Loucy (cell line): ENCODE measurements around the gene LRTM1.

Experiments used
- H2AFZ ChIP-seq: fragments of 200-600 bp; sonication (generic); 2 replicates; pipeline ENCODE4 v1.6.0; 2016; ENCODE audit warnings: antibody characterized with exemption, mild to moderate bottlenecking, low read length, moderate library complexity
- H3F3A ChIP-seq: fragments of 200-600 bp; 2 replicates; pipeline ENCODE4 v1.6.0; 2016; ENCODE audit warnings: antibody characterized with exemption, low read depth, mild to moderate bottlenecking
- H3K27me3 ChIP-seq: fragments of 200-600 bp; sonication (generic); 2 replicates; pipeline ENCODE4 v1.6.1; 2014; ENCODE audit warnings: low read length, mild to moderate bottlenecking; ENCODE audit not compliant: insufficient read depth, poor library complexity, severe bottlenecking
- H3K36me3 ChIP-seq: fragments of 200-600 bp; sonication (generic); 2 replicates; pipeline ENCODE4 v1.6.1; 2016; ENCODE audit warnings: low read length; ENCODE audit not compliant: insufficient read depth
- H3K4me1 ChIP-seq: fragments of 200-600 bp; sonication (generic); 2 replicates; pipeline ENCODE4 v1.5.1; 2014; ENCODE audit warnings: low read length, mild to moderate bottlenecking; ENCODE audit not compliant: insufficient read depth, poor library complexity, severe bottlenecking
- H3K4me2 ChIP-seq: fragments of 200-600 bp; sonication (generic); 2 replicates; pipeline ENCODE4 v1.6.0; 2014; ENCODE audit warnings: antibody characterized with exemption, low read length, low read depth, mild to moderate bottlenecking; ENCODE audit not compliant: poor library complexity, severe bottlenecking
- H3K4me3 ChIP-seq: fragments of 200-600 bp; sonication (generic); 2 replicates; pipeline ENCODE4 v1.5.1; 2014; ENCODE audit warnings: low read length, mild to moderate bottlenecking, mixed read lengths; ENCODE audit not compliant: poor library complexity, severe bottlenecking
- H3K79me2 ChIP-seq: fragments of 200-600 bp; sonication (generic); 2 replicates; pipeline ENCODE4 v1.6.1; 2014; ENCODE audit warnings: low read length; ENCODE audit not compliant: insufficient read depth
- H3K9ac ChIP-seq: fragments of 200-600 bp; sonication (generic); 2 replicates; pipeline ENCODE4 v1.6.0; 2014; ENCODE audit warnings: mild to moderate bottlenecking, low read depth, low read length, moderate library complexity; ENCODE audit not compliant: poor library complexity, severe bottlenecking
- H3K9me2 ChIP-seq: fragments of 200-600 bp; sonication (generic); replicated peaks from 2 replicates; pipeline ENCODE4 v1.6.1; 2016; ENCODE audit warnings: low read depth, low read length, mixed read lengths
- H3K9me3 ChIP-seq: fragments of 200-600 bp; sonication (generic); 2 replicates; pipeline ENCODE4 v1.6.1; 2014; ENCODE audit warnings: mild to moderate bottlenecking, antibody characterized with exemption, low read length, low read depth; ENCODE audit not compliant: insufficient read depth
- H4K20me1 ChIP-seq: fragments of 200-600 bp; sonication (generic); 2 replicates; pipeline ENCODE4 v1.6.0; 2014; ENCODE audit warnings: antibody characterized with exemption, low read length, mild to moderate bottlenecking; ENCODE audit not compliant: insufficient read depth, poor library complexity, severe bottlenecking
- CTCF ChIP-seq: fragments of 200-600 bp; sonication (generic); conservative IDR thresholded peaks from 2 replicates; pipeline ENCODE4 v1.5.1; 2014; ENCODE audit warnings: mild to moderate bottlenecking, antibody characterized with exemption, low read length
- EZH2phosphoT487 ChIP-seq: fragments of 200-600 bp; IDR thresholded peaks from 2 replicates; pipeline ENCODE4 v1.6.1; 2018; ENCODE audit warnings: antibody characterized with exemption, mild to moderate bottlenecking, moderate library complexity, borderline replicate concordance

Gene LRTM1

DNA sequence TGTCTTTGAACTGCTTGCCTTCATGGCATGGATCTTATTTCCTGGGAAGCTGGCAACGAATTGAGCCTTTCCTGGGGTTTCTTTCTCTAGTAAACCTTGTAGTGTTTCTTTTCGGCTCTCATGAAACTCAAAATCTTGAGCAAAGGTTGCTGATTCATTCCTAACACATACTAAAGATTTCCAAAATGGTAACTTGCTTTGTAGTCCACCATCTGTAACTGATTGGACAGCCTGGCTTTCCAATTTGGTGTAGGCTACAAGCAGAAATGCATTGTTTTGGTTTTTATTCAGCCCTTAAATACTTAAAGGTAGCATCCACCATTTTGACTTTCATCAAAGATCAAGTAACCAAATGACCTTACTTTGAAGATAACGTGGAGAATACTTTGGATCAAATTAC is 38.1 kb downstream of the LRTM1 start:
- no peak for TF ChIP-seq EZH2phosphoT487
- TF ChIP-seq CTCF: no peak
- no peaks in the 10 kb centered on the region for H3K36me3 ChIP-seq
- no peak overlapping the region for H3K4me3 ChIP-seq
- no peaks in the 10 kb centered on the region for H4K20me1 ChIP-seq
- no peak overlapping the region for H3K4me2 ChIP-seq
- H2AFZ ChIP-seq: no peak overlapping the region
- no peaks in the 10 kb centered on the region for H3K9me2 ChIP-seq
- no peaks in the 10 kb centered on the region for H3F3A ChIP-seq
- no peaks in the 10 kb centered on the region for H3K27me3 ChIP-seq
- H3K9ac ChIP-seq: no peak overlapping the region
- no peaks in the 10 kb centered on the region for H3K4me1 ChIP-seq
- H3K9me3 ChIP-seq: no peaks in the 10 kb centered on the region
- no peaks in the 10 kb centered on the region for H3K79me2 ChIP-seq

- H3K4me1 ChIP-seq: no peaks in the 10 kb centered on the region
- no peak overlapping the region for H3K4me2 ChIP-seq
- no peaks in the 10 kb centered on the region for H3K9me3 ChIP-seq
- H3K9ac ChIP-seq: no peak overlapping the region
- TF ChIP-seq EZH2phosphoT487 (no peak), CTCF (no peak)
- H3F3A ChIP-seq: no peaks in the 10 kb centered on the region
- no peaks in the 10 kb centered on the region for H3K79me2 ChIP-seq
- H3K9me2 ChIP-seq: no peaks in the 10 kb centered on the region
- H2AFZ ChIP-seq: no peak overlapping the region
- H3K36me3 ChIP-seq: no peaks in the 10 kb centered on the region
- H4K20me1 ChIP-seq: no peaks in the 10 kb centered on the region
- H3K27me3 ChIP-seq: no peaks in the 10 kb centered on the region
- no peak overlapping the region for H3K4me3 ChIP-seq
Observed at GRCh38 chr3:54888873-54889272, 39.0 kb downstream of the LRTM1 start.

DNA sequence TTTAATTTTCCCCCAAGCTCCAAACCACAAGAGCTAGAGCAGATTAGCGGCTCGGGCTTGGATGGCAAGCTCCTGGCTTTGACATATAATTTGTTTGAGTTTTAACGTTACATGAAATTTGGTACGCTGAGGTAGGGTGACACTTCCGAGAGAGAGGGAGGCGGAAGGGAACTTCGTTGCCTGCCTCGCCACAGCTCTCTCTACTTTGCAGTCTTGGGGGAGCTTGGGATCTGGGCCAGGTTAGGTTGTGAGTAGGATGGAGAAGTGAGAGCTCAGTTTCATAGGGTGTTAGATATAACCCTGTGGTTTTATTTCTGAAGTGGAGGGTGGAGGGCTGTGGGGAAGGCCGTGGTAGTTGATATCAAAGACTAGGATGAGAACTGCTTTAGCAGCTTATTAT is 39.7 kb downstream of the LRTM1 start:
- H3K36me3 ChIP-seq: no peaks in the 10 kb centered on the region
- no peaks in the 10 kb centered on the region for H4K20me1 ChIP-seq
- H3K79me2 ChIP-seq: no peaks in the 10 kb centered on the region
- no peak overlapping the region for H3K4me3 ChIP-seq
- no peaks in the 10 kb centered on the region for H3K27me3 ChIP-seq
- H3K9me3 ChIP-seq: no peaks in the 10 kb centered on the region
- H3K4me1 ChIP-seq: no peaks in the 10 kb centered on the region
- H3F3A ChIP-seq: no peaks in the 10 kb centered on the region
- H3K4me2 ChIP-seq: no peak overlapping the region
- TF ChIP-seq CTCF: no peak
- no peak for TF ChIP-seq EZH2phosphoT487
- H2AFZ ChIP-seq: no peak overlapping the region
- no peak overlapping the region for H3K9ac ChIP-seq
- no peaks in the 10 kb centered on the region for H3K9me2 ChIP-seq
